H9 (cell line): ENCODE measurements around the gene CALML5. TPM values are rescaled to one million over a fixed set of nuclear protein-coding genes. Genes with fewer than 3 reads are reported as not detected.

ENCODE experiments used
- DNase-seq: peaks from one replicate; pipeline ENCODE4 v3.0.0-alpha.2; 2017
- H2AFZ ChIP-seq: one replicate; pipeline ENCODE4 v1.6.1; 2013; ENCODE audit warnings: mild to moderate bottlenecking, low read length, control low read depth, moderate library complexity
- H2AK5ac ChIP-seq: 2 replicates; pipeline ENCODE4 v1.6.1; 2013; ENCODE audit warnings: low read length, control low read depth, mixed read lengths; ENCODE audit not compliant: insufficient read length
- H2BK120ac ChIP-seq: one replicate; pipeline ENCODE4 v1.6.1; 2013; ENCODE audit warnings: low read depth, mild to moderate bottlenecking, low read length, control low read depth, inconsistent platforms; ENCODE audit not compliant: poor library complexity, severe bottlenecking
- H2BK12ac ChIP-seq: 2 replicates; pipeline ENCODE4 v1.6.1; 2013; ENCODE audit warnings: low read length, control low read depth, mixed read lengths, low read depth; ENCODE audit not compliant: insufficient read length
- H2BK15ac ChIP-seq: 2 replicates; pipeline ENCODE4 v1.6.1; 2013; ENCODE audit warnings: low read depth, low read length, control low read depth
- H2BK20ac ChIP-seq: one replicate; pipeline ENCODE4 v1.6.1; 2013; ENCODE audit warnings: low read depth, mild to moderate bottlenecking, low read length, control low read depth, inconsistent platforms; ENCODE audit not compliant: poor library complexity, severe bottlenecking
- H2BK5ac ChIP-seq: 2 replicates; pipeline ENCODE4 v1.6.1; 2013; ENCODE audit warnings: low read length, control low read depth, mixed read lengths; ENCODE audit not compliant: insufficient read length
- H3K14ac ChIP-seq: 2 replicates; pipeline ENCODE4 v1.6.1; 2013; ENCODE audit warnings: low read length, control low read depth; ENCODE audit not compliant: insufficient read depth
- H3K18ac ChIP-seq: 2 replicates; pipeline ENCODE4 v1.6.1; 2013; ENCODE audit warnings: low read depth, mild to moderate bottlenecking, mixed read lengths, low read length, control low read depth; ENCODE audit not compliant: insufficient read length
- H3K23ac ChIP-seq: 2 replicates; pipeline ENCODE4 v1.6.1; 2013; ENCODE audit warnings: low read length, control low read depth, mixed read lengths, low read depth; ENCODE audit not compliant: insufficient read length
- H3K23me2 ChIP-seq: 2 replicates; pipeline ENCODE4 v1.6.1; 2013; ENCODE audit warnings: low read depth, mild to moderate bottlenecking, mixed read lengths, low read length, control low read depth; ENCODE audit not compliant: insufficient read length, poor library complexity, severe bottlenecking
- H3K27ac ChIP-seq: 2 replicates; pipeline ENCODE4 v1.5.1; 2013; ENCODE audit warnings: low read length, control low read depth, mixed read lengths, low read depth; ENCODE audit not compliant: insufficient read length
- H3K27me3 ChIP-seq: 2 replicates; pipeline ENCODE4 v1.6.1; 2013; ENCODE audit warnings: low read length, control low read depth, inconsistent platforms; ENCODE audit not compliant: insufficient read depth
- H3K4ac ChIP-seq: 2 replicates; pipeline ENCODE4 v1.6.1; 2013; ENCODE audit warnings: low read depth, mild to moderate bottlenecking, control low read depth, inconsistent platforms, low read length, moderate library complexity
- H3K4me1 ChIP-seq: 2 replicates; pipeline ENCODE4 v1.6.1; 2013; ENCODE audit warnings: low read length, control low read depth, inconsistent platforms; ENCODE audit not compliant: insufficient read depth
- H3K4me2 ChIP-seq: 2 replicates; pipeline ENCODE4 v1.6.1; 2013; ENCODE audit warnings: low read length, control low read depth, mixed read lengths; ENCODE audit not compliant: insufficient read length, insufficient read depth
- H3K56ac ChIP-seq: 2 replicates; pipeline ENCODE4 v1.6.1; 2013; ENCODE audit warnings: low read depth, mild to moderate bottlenecking, mixed read lengths, low read length, control low read depth; ENCODE audit not compliant: insufficient read length
- H3K79me1 ChIP-seq: 2 replicates; pipeline ENCODE4 v1.6.1; 2013; ENCODE audit warnings: low read depth, mild to moderate bottlenecking, moderate library complexity, low read length, control low read depth, inconsistent platforms; ENCODE audit not compliant: insufficient read depth, poor library complexity, severe bottlenecking
- H3K79me2 ChIP-seq: 2 replicates; pipeline ENCODE4 v1.6.1; 2013; ENCODE audit warnings: low read length, control low read depth, inconsistent platforms; ENCODE audit not compliant: insufficient read depth
- H3K9ac ChIP-seq: 2 replicates; pipeline ENCODE4 v1.6.1; 2013; ENCODE audit warnings: low read length, control low read depth, mixed read lengths; ENCODE audit not compliant: insufficient read length; ENCODE audit errors: extremely low read depth
- H3K9me3 ChIP-seq: one replicate; pipeline ENCODE4 v1.6.1; 2013; ENCODE audit warnings: low read depth, low read length, inconsistent platforms; ENCODE audit not compliant: control insufficient read depth
- H3T11ph ChIP-seq: one replicate; pipeline ENCODE4 v1.6.1; 2013; ENCODE audit warnings: mild to moderate bottlenecking, low read length, control low read depth, inconsistent platforms
- H4K20me1 ChIP-seq: one replicate; pipeline ENCODE4 v1.6.1; 2013; ENCODE audit not compliant: control insufficient read depth, insufficient read length, insufficient read depth
- H4K5ac ChIP-seq: 2 replicates; pipeline ENCODE4 v1.6.1; 2013; ENCODE audit warnings: low read depth, mild to moderate bottlenecking, mixed read lengths, low read length, control low read depth; ENCODE audit not compliant: insufficient read length
- H4K8ac ChIP-seq: replicated peaks from 2 replicates; pipeline ENCODE4 v1.6.1; 2013; ENCODE audit warnings: low read length, control low read depth, mixed read lengths, low read depth; ENCODE audit not compliant: insufficient read length
- H4K91ac ChIP-seq: 2 replicates; pipeline ENCODE4 v1.6.1; 2013; ENCODE audit warnings: low read depth, mild to moderate bottlenecking, moderate library complexity, mixed read lengths, low read length, control low read depth; ENCODE audit not compliant: insufficient read length
- H3K27ac Mint-ChIP-seq, 3 experiments: 2 replicates in 2 of 3; 3 replicates in 1 of 3; pipeline ENCODE4 v1.8.0; 2020 to 2021; ENCODE audit warnings: mixed read lengths in 3 of 3, mild to moderate bottlenecking in 1 of 3, moderate library complexity in 1 of 3
- H3K27me3 Mint-ChIP-seq: 2 replicates; pipeline ENCODE4 v1.8.0; 2021; ENCODE audit warnings: low read depth, mild to moderate bottlenecking, moderate library complexity, mixed read lengths
- H3K36me3 Mint-ChIP-seq, 3 experiments: 2 replicates in 2 of 3; 3 replicates in 1 of 3; pipeline ENCODE4 v1.8.0; 2020 to 2021; ENCODE audit warnings: low read depth in 3 of 3, mixed read lengths in 3 of 3; ENCODE audit not compliant: insufficient read depth in 1 of 3
- H3K4me1 Mint-ChIP-seq, 2 experiments: 2 replicates each; pipeline ENCODE4 v1.8.0; 2020; ENCODE audit warnings: mixed read lengths in 2 of 2
- H3K4me3 Mint-ChIP-seq, 2 experiments: 2 replicates in 1 of 2; 3 replicates in 1 of 2; pipeline ENCODE4 v1.8.0; 2020 to 2021; ENCODE audit warnings: mild to moderate bottlenecking in 2 of 2, mixed read lengths in 2 of 2, moderate library complexity in 1 of 2
- H3K9me3 Mint-ChIP-seq, 2 experiments: 2 replicates in 1 of 2; 3 replicates in 1 of 2; pipeline ENCODE4 v1.8.0; 2020; ENCODE audit warnings: mild to moderate bottlenecking in 2 of 2, mixed read lengths in 2 of 2, moderate library complexity in 1 of 2
- CTCF ChIP-seq: fragments of 200-600 bp; sonication (generic); conservative IDR thresholded peaks from 3 replicates; pipeline ENCODE4 v1.8.0; 2021; ENCODE audit warnings: antibody characterized with exemption, mild to moderate bottlenecking
- WGBS: extraction: QIAGEN DNeasy Blood & Tissue Kit; methylation state at CpG from one replicate; pipeline ENCODE4 v1.1.7; 2013; ENCODE audit warnings: missing lambda C conversion rate, low lambda C conversion rate, mixed read lengths; ENCODE audit not compliant: insufficient read length; ENCODE audit errors: extremely low coverage; 5-methylcytosine and 5-hydroxymethylcytosine counted together
- total RNA-seq: library from RNA; stranded (reverse); gene quantifications from 2 replicates; pipeline ENCODE4 v1.2.1, GENCODE V29; 2021

The CALML5 gene
- total RNA-seq, 1 experiment from 2014 or later: not detected

GRCh38 chr10:5515948-5516761, 16.8 kb upstream of the CALML5 start:
- WGBS: no CpG with 5 or more reads among the region's 10 CpGs
- H3K79me1 ChIP-seq: no peaks in the 10 kb centered on the region
- H2BK5ac ChIP-seq: no peak overlapping the region
- peaks cover 9 to 25% of the 10 kb centered on the region in 2 experiments for H3K4me1 Mint-ChIP-seq
- H3K23ac ChIP-seq: no peak overlapping the region
- H3K27me3 ChIP-seq: no peaks in the 10 kb centered on the region
- no peaks in the 10 kb centered on the region for H3K4me1 ChIP-seq
- no peak overlapping the region for H4K5ac ChIP-seq
- no peak overlapping the region for H2BK20ac ChIP-seq
- no peak overlapping the region for H4K8ac ChIP-seq
- no peak overlapping the region; a peak in 1 of 7 replicates for H3K27ac Mint-ChIP-seq
- no peak overlapping the region for H4K91ac ChIP-seq
- H3K79me2 ChIP-seq: no peaks in the 10 kb centered on the region
- H3K18ac ChIP-seq: no peak overlapping the region
- H3K4me2 ChIP-seq: no peak overlapping the region
- H3K27me3 Mint-ChIP-seq: peaks cover 7% of the 10 kb centered on the region
- no peak overlapping the region for H3T11ph ChIP-seq
- H2AFZ ChIP-seq: no peak overlapping the region
- no peak for DNase-seq
- peaks cover 24 to 25% of the 10 kb centered on the region in 2 experiments for H3K9me3 Mint-ChIP-seq
- no peak for TF ChIP-seq CTCF
- no peak overlapping the region for H2AK5ac ChIP-seq
- H2BK15ac ChIP-seq: no peak overlapping the region
- no peak overlapping the region for H3K14ac ChIP-seq
- no peak overlapping the region for H2BK120ac ChIP-seq
- no peak overlapping the region; a peak in 1 of 5 replicates for H3K4me3 Mint-ChIP-seq
- no peaks in the 10 kb centered on the region for H3K23me2 ChIP-seq
- H4K20me1 ChIP-seq: no peaks in the 10 kb centered on the region
- no peaks in the 10 kb centered on the region for H3K9me3 ChIP-seq
- H3K27ac ChIP-seq: no peak overlapping the region
- no peak overlapping the region for H2BK12ac ChIP-seq
- H3K4ac ChIP-seq: no peak overlapping the region
- H3K9ac ChIP-seq: no peak overlapping the region
- H3K56ac ChIP-seq: no peak overlapping the region
- peaks cover 5 to 20% (median 11%) of the 10 kb centered on the region in 3 experiments; a peak in 5 of 7 replicates for H3K36me3 Mint-ChIP-seq
